HG02938 (cell line): ENCODE results near the gene CD46.
"Not testable (repeated sequence)": the region's sequence is repeated elsewhere in the genome, so short reads cannot be mapped to it uniquely, and the experiment has no call there.

Source experiments
- ATAC-seq: cut with Tn5 transposase; IDR thresholded peaks from one replicate; pipeline ENCODE4 v1.9.1; 2021; ENCODE audit warnings: mild to moderate bottlenecking, moderate library complexity; ENCODE audit not compliant: unreplicated experiment

The CD46 gene

DNA sequence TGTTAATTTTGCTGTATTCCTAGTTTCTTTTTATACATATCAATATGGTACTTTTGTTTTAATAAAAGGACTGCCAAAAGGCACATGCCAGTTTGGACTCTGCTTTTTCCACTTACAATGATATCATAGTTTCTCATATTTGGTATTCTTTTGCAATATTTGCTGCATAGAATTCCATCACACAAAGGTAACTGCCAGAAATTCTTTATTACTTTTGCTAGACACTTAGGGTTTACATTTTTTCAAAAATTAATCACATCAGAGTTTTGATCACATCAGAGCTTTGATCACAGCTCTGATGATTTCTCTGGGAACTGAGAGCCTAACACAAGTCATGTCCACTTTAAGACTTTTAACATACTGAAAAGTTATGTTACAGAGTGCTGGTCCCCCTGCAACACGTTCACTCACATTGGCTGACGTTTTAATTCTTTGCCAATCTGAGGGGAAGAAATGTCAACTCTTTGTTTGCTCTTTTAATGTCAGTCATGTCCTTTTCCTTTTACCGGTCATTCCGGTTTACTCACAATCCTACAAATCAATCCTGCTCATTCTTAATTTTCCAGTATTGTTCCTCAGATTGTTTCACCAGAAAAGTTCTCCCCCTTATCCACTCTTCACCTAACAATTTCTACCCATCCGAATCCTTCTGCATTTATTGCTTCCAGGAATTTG is 1.1 kb upstream of the CD46 start:
- no peak for ATAC-seq

GRCh38 chr1:207751463-207751789 is 428 bp upstream of the CD46 start:
- not testable (repeated sequence) for ATAC-seq

GRCh38 chr1:207752456-207752998 is 673 bp downstream of the CD46 start:
- peak; percentile 26 for ATAC-seq

- ATAC-seq: no peak
Measured at GRCh38 chr1:207753611-207754010, 1.8 kb downstream of the CD46 start.

- no peak for ATAC-seq
Measured at GRCh38 chr1:207754011-207754410, 2.2 kb downstream of the CD46 start.

- ATAC-seq: no peak
Measured at GRCh38 chr1:207754974-207755700, 3.3 kb downstream of the CD46 start.

DNA sequence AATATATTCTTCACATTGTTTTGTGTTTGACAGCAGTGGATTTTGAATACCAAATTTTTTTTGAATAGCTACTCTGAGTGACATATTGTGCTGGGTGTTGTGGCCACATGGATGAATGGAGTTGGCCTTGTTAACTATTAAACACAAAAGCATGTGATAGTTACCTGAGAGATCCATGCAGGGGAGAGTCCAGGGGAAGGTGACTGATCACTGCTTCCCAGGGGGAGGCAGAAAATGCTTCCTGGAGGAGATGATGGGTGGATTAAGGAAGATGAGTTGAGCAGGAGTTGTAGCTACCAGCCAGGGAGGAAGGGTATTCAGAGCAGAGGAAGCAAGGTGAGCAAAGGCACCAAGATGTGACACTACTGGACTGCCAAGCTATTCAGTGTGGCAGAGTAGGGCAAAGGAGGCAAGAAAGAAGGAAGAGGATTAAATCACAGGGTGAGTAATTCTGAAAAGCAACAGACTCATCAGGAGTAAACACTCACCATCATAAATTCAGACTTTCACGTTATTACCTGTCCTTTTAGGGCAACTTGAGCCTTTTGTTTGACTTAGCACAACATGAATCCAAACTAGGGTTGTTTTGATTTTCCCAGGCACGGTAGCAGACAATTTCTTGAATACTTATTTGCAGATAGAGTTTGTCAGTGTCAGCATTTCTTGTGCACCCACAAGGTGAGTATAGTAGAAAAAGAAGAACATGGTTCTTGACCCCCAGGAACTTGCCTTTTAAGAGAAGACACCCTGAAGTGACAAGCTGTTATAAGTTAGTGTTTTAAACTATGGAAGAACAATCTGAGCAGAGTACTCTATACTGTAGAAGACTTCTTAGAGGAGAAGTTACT is 4.2 kb downstream of the CD46 start:
- no peak for ATAC-seq

GRCh38 chr1:207762622-207763021 is 10.8 kb downstream of the CD46 start:
- no peak for ATAC-seq

DNA sequence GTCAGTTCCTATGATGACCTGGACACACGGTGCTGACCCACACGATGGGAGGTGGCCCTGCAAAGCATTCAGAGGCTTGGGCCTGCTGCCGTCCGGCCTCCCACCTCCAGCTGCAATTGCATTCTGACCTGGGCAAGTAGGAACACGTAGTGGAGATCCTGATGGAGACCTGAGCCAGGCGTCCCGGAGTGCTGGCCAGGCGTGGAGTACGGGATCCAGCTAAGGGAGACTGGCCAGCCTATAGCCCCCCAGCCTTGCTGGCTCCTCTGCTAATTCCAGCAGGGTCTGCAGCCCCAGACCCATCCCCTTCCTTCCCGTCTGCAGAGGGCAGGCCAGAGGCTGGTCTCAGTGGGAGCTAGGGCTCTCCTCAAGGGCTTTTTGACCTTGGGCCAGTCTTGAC is 11.2 kb downstream of the CD46 start:
- ATAC-seq: no peak

DNA sequence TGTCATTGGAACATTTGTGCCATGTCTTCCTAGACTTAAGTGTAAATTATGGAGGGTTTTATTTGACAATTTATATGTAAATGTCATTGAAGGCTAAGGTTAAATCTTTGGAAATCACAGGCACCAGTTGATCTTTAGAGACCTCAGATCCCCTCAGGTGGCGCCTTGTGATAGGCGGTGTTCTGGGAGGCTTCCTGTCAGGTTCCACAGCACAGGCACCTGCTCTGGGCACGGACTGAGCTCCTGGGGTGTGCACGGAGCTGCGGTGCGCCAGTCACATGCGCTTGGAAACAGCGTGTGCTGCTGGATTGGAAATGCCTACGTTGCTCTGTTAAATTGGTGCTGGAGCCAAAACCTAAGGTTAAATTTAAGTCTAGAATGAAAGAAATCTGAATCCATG is 12.1 kb downstream of the CD46 start:
- no peak for ATAC-seq

DNA sequence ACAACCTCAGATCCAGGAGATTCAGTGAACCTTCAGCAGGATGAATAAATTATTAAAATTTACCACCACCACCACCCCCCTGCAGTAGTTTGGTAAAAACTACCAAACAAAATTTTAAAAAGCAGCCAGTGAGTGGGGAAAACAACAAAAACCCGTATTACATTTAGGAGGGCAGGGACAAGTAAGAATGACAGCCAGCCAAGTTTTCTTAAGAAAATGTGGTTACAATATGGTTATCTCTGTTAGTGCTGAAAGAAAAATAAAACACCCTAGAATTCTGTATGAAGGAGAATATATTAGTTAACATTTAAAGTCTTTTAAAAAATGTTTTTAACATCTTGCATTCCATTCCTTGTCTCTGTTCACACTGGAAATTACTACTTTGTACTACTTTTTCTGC is 14.7 kb downstream of the CD46 start:
- ATAC-seq: no peak

- ATAC-seq: not testable (repeated sequence)
Measured at GRCh38 chr1:207770514-207770913, 18.7 kb downstream of the CD46 start.

GRCh38 chr1:207776045-207776444 is 24.2 kb downstream of the CD46 start:
- not testable (repeated sequence) for ATAC-seq

- ATAC-seq: not testable (repeated sequence)
Measured at GRCh38 chr1:207777412-207777811, 25.6 kb downstream of the CD46 start.

GRCh38 chr1:207779008-207779407 is 27.2 kb downstream of the CD46 start:
- ATAC-seq: no peak

- ATAC-seq: no peak
Measured at GRCh38 chr1:207781312-207781711, 29.5 kb downstream of the CD46 start.

- ATAC-seq: no peak
Measured at GRCh38 chr1:207787776-207788175, 35.9 kb downstream of the CD46 start.

- ATAC-seq: no peak
Measured at GRCh38 chr1:207789386-207789785, 37.5 kb downstream of the CD46 start.

- ATAC-seq: no peak
Measured at GRCh38 chr1:207789792-207790787, 38.2 kb downstream of the CD46 start.

DNA sequence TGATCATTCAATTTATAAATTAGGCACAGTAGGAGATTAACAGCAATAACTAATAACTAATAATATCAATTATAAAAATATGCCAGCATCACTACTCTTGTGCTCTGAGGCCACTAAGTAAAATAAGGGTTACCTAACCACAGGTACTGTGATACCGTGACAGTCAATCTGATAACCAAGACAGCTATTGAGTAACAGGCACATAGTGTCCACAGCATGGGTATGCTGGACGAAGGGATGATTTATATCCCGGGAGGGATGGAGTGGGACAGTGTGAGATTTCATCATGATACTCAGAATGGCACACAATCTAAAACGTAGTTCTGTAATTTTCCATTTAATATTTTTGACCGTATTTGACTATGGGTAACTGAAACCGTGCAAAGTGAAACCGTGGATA is 39.4 kb downstream of the CD46 start:
- no peak for ATAC-seq
